RWPE2 (cell line): Measurements from ENCODE around the gene CMSS1.

Experiments used
- ATAC-seq: fragments of 200-7000 bp; cut with Tn5 transposase; 3 replicates; pipeline ENCODE4 v1.9.1; 2021; ENCODE audit warnings: low read depth
- DNase-seq: peaks from one replicate; pipeline ENCODE4 v3.0.0-alpha.2; 2020; ENCODE audit warnings: low spot score
- H3K27ac ChIP-seq: fragments of 450-650 bp; 2 replicates; pipeline ENCODE4 v1.5.1; 2017; ENCODE audit warnings: mild to moderate bottlenecking; ENCODE audit not compliant: poor library complexity, severe bottlenecking
- H3K27me3 ChIP-seq: fragments of 250-450 bp; sonication (Bioruptor Pico); 2 replicates; pipeline ENCODE4 v1.5.1; 2021; ENCODE audit warnings: mild to moderate bottlenecking, moderate library complexity; ENCODE audit not compliant: insufficient read depth, poor library complexity, severe bottlenecking
- H3K36me3 ChIP-seq: fragments of 250-450 bp; sonication (Bioruptor Pico); 2 replicates; pipeline ENCODE4 v1.5.1; 2020; ENCODE audit warnings: low read depth, mild to moderate bottlenecking, moderate library complexity
- H3K4me1 ChIP-seq: fragments of 250-450 bp; sonication (Bioruptor Pico); 2 replicates; pipeline ENCODE4 v1.5.1; 2021; ENCODE audit warnings: mild to moderate bottlenecking, moderate library complexity; ENCODE audit not compliant: insufficient read depth, poor library complexity, severe bottlenecking
- H3K4me3 ChIP-seq: fragments of 250-450 bp; sonication (Bioruptor Pico); 2 replicates; pipeline ENCODE4 v1.5.1; 2021; ENCODE audit warnings: mild to moderate bottlenecking, moderate library complexity; ENCODE audit not compliant: severe bottlenecking
- H3K9me3 ChIP-seq: fragments of 250-450 bp; sonication (Bioruptor Pico); 2 replicates; pipeline ENCODE4 v1.5.1; 2021; ENCODE audit warnings: mild to moderate bottlenecking, moderate library complexity; ENCODE audit not compliant: severe bottlenecking
- TF ChIP-seq, protein P1 (sequence below): fragments of 450-650 bp; IDR thresholded peaks from one replicate; pipeline ENCODE4 v1.5.1; 2017; ENCODE audit warnings: mild to moderate bottlenecking, moderate library complexity; ENCODE audit not compliant: poor library complexity, severe bottlenecking

Gene CMSS1

DNA sequence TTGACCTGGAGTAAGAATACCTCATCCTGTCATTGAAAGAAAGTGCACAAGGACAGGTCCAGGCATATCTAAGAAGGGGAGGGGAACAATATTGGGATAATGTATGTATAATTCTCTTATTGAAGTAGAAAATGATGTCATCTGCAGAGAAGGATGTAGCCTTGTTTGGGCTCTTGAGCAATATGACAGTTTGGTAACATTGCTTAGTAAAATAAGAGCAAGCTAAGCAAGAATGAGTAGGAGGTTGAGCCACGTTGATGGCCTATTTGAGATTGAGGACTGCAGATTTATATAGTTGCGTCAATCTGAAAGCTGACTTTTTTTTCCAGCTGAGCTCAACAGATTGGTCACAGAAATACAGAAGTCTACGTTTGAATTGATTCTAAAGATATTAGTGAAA, 151.5 kb downstream of the CMSS1 start:
- no peak for DNase-seq
- H3K27me3 ChIP-seq: no peaks in the 10 kb centered on the region
- no peaks in the 10 kb centered on the region for H3K9me3 ChIP-seq
- no peak for ATAC-seq
- no peak overlapping the region for H3K4me3 ChIP-seq
- H3K4me1 ChIP-seq: peaks cover 38% of the 10 kb centered on the region
- no peak overlapping the region for H3K27ac ChIP-seq
- TF ChIP-seq, protein P1, sequence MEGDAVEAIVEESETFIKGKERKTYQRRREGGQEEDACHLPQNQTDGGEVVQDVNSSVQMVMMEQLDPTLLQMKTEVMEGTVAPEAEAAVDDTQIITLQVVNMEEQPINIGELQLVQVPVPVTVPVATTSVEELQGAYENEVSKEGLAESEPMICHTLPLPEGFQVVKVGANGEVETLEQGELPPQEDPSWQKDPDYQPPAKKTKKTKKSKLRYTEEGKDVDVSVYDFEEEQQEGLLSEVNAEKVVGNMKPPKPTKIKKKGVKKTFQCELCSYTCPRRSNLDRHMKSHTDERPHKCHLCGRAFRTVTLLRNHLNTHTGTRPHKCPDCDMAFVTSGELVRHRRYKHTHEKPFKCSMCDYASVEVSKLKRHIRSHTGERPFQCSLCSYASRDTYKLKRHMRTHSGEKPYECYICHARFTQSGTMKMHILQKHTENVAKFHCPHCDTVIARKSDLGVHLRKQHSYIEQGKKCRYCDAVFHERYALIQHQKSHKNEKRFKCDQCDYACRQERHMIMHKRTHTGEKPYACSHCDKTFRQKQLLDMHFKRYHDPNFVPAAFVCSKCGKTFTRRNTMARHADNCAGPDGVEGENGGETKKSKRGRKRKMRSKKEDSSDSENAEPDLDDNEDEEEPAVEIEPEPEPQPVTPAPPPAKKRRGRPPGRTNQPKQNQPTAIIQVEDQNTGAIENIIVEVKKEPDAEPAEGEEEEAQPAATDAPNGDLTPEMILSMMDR: no peak
- no peaks in the 10 kb centered on the region for H3K36me3 ChIP-seq

DNA sequence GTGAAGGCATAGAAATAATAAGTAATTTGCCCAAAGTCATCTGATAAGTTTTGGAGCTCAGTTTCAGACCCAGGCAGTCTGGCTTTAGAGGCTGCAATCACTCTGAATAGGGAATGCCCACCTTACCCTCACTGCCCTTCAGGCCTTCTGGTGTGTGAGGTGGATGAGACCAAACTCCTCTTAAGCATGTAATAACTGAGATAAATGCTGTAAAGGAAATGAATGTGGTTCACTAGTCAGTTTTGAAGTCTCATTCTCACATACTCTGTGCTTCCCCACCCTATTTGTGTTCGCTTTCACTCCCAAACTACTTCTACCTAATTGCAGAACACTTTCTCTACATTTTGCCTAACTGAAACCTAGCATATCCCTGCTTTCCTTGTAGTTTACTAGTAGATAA, 152.5 kb downstream of the CMSS1 start:
- Histone ChIP-seq H3K27ac (no peak overlapping the region), H3K9me3 (no peaks in the 10 kb centered on the region), H3K4me1 (peaks cover 32% of the 10 kb centered on the region), H3K4me3 (no peak overlapping the region), H3K36me3 (no peaks in the 10 kb centered on the region), H3K27me3 (no peaks in the 10 kb centered on the region)
- TF ChIP-seq, protein P1: no peak
- DNase-seq (no peak), ATAC-seq (no peak)

DNA sequence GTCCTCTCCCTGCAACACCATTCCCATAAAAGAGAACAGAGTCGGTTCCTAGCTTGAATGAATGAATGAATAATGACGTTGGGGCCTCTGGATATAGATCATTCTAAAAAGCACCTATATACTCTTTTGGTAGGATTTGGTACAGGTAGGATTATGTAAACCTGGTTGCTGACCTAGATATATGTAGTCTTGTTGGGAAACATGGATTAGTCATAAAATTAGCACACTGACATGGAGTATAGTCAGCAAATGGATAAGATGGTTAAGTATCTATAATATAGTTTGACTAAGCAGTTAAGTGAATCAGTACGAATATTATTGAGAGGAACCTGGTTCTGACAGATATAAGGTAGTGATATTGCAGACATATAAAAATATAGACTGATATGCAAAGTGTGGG, 154.1 kb downstream of the CMSS1 start:
- Histone ChIP-seq H3K9me3 (no peaks in the 10 kb centered on the region), H3K27me3 (no peaks in the 10 kb centered on the region), H3K4me3 (no peak overlapping the region), H3K36me3 (no peaks in the 10 kb centered on the region), H3K27ac (no peak overlapping the region), H3K4me1 (peaks cover 23% of the 10 kb centered on the region)
- peak; percentile 62 for ATAC-seq
- TF ChIP-seq, protein P1: no peak
- no peak for DNase-seq

DNA sequence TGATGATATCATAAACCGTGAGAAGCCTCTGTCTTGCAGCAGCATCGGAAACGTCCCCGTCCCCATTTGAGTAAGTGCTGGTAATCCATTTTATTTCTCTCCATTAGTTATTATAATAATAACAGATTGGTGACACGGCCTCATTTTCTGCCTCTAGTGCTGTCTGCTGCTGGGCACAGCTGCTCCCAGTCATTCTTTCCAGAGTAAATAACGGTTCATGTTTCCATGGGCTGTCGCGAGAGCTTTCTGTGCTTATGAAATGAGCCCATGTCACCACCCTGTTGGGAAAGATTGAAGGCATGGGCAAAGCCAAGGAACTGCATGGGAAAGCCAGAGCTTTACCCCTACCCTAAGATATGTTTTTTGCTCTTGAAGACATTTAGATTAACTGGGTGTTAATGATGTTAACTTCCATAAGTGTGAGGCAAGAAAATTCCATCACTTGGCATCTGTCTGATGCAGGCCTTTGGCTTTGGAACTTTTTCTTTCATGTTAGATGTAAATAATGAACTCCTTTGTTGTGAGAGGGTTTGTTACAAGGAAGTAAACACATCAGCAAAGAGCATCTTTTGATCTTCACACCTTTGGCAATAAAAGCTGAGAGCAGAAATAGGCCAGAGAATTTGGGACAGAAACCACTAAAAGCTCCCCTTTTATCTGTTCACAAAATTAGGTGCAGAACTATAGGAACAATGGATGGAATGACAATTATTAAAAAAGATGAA, 154.9 kb downstream of the CMSS1 start:
- no peak for ATAC-seq
- no peak overlapping the region for H3K4me3 ChIP-seq
- TF ChIP-seq, protein P1: no peak
- H3K4me1 ChIP-seq: peaks cover 20% of the 10 kb centered on the region
- H3K36me3 ChIP-seq: no peaks in the 10 kb centered on the region
- no peak for DNase-seq
- no peak overlapping the region for H3K27ac ChIP-seq
- no peaks in the 10 kb centered on the region for H3K27me3 ChIP-seq
- H3K9me3 ChIP-seq: no peaks in the 10 kb centered on the region

DNA sequence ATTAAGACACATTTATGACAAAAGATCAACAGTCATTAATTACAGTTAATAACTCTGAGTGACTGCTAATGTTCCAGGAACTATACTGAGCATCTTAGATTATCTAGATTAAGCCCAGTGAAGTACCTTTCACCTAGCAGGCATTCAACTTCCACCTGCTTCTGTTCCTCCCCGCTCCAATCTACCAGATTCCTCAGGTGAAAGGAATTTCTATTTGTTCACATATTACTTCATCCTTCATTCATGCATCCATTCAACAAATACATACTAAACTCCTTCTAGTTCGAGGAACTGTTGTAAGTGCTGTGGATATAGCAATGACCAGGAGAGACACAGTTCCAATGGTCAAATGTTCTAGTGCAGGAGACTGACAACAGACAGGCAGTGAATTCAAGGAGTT, 157.3 kb downstream of the CMSS1 start:
- H3K27ac ChIP-seq: no peak overlapping the region
- H3K4me1 ChIP-seq: no peaks in the 10 kb centered on the region
- DNase-seq (no peak), ATAC-seq (no peak)
- TF ChIP-seq, protein P1: no peak
- H3K4me3 ChIP-seq: no peak overlapping the region
- no peaks in the 10 kb centered on the region for H3K9me3 ChIP-seq
- H3K36me3 ChIP-seq: no peaks in the 10 kb centered on the region
- no peaks in the 10 kb centered on the region for H3K27me3 ChIP-seq
